Prostate gland (tissue), 2 donors: ENCODE measurements around the gene CRYBB1. TPM values are rescaled to one million over a fixed set of nuclear protein-coding genes. Genes with fewer than 3 reads are reported as not detected.

Experiments used
- DNase-seq: peaks from one replicate; pipeline ENCODE4 v3.0.0-alpha.2; 2019; ENCODE audit warnings: low spot score
- H3K27ac ChIP-seq, 2 donors: fragments of 200-600 bp; sonication (generic); 2 replicates each; pipeline ENCODE4 v1.5.1; 2017 to 2019
- H3K27me3 ChIP-seq: fragments of 200-600 bp; sonication (generic); replicated peaks from 2 replicates; pipeline ENCODE4 v1.5.1; 2019; ENCODE audit not compliant: insufficient read depth
- H3K36me3 ChIP-seq, 2 donors: fragments of 200-600 bp; sonication (generic); 1 replicate in 1 of 2; 2 replicates in 1 of 2; pipeline versions ENCODE4 v1.5.1 to v1.8.1; 2017 to 2019
- H3K4me1 ChIP-seq: fragments of 200-600 bp; sonication (generic); replicated peaks from 2 replicates; pipeline ENCODE4 v1.5.1; 2019
- H3K4me3 ChIP-seq, 2 donors: fragments of 200-600 bp; sonication (generic); 2 replicates each; pipeline ENCODE4 v1.5.1; 2017 to 2019
- H3K9me3 ChIP-seq: fragments of 200-600 bp; sonication (generic); 2 replicates; pipeline ENCODE4 v1.5.1; 2017
- CTCF ChIP-seq, 4 experiments: fragments of 200-600 bp in 2 of 4; fragments of 450-650 bp in 2 of 4; sonication (generic) in 2 of 4; IDR thresholded peaks; 1 replicate in 3 of 4; 2 replicates in 1 of 4; pipeline ENCODE4 v1.5.1; 2016 to 2019; ENCODE audit warnings: antibody characterized with exemption in 4 of 4, mild to moderate bottlenecking in 2 of 4, moderate library complexity in 2 of 4
- POLR2A ChIP-seq: fragments of 450-650 bp; IDR thresholded peaks from one replicate; pipeline ENCODE4 v1.6.1; 2016; ENCODE audit warnings: antibody characterized with exemption, mild to moderate bottlenecking
- POLR2AphosphoS5 ChIP-seq: sonication (generic); formaldehyde crosslinking; IDR thresholded peaks from one replicate; pipeline ENCODE4 v1.6.1; 2017; ENCODE audit warnings: antibody characterized with exemption
- WGBS: methylation state at CpG from one replicate; pipeline ENCODE4 v1.1.5; 2018; 5-methylcytosine and 5-hydroxymethylcytosine counted together
- intact Hi-C: fragments of 100-400 bp; cut with DNase I; formaldehyde crosslinking; loops from one replicate; pipeline ENCODE4 v1.14.2; 2022
- total RNA-seq, 2 donors: library from RNA; depleted of rRNA; stranded (reverse); fragments of >200 nt; gene quantifications; one replicate each; pipeline ENCODE4 v1.1.0, GENCODE V29; 2016

CRYBB1 gene
- total RNA-seq, 2 donors from 2014 or later: 0.36 TPM; not detected in 1

- H3K27ac ChIP-seq: peak overlapping the region; percentile 52 to 58
- TF ChIP-seq POLR2AphosphoS5: peak; percentile 16
- no peak for TF ChIP-seq POLR2A
- WGBS: 58% methylated on average over 5 of the region's 6 CpGs
Measured at GRCh38 chr22:26565181-26565580, 52.6 kb downstream of the CRYBB1 start.

DNA sequence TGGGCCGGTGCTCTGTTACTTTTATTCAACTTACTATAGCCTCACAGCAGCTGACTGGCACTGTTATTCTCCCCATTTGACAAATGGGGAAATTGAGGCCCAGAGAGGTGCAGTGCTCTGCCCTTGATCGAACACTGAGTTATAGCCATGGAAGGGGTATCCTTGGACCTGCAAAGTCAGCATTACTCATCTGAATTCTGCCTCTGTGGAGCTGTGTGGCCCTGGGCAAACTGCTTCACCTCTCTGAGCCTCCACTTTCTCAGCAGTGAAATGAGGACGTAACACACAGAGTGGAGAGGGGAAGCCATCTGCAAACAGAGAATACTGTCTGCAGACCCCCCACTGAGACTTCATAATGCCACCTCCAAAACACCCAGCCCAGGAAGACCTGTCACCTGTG, 53.2 kb downstream of the CRYBB1 start:
- Histone ChIP-seq H3K4me1 (no peaks in the 10 kb centered on the region), H3K4me3 (no peak overlapping the region), H3K9me3 (no peaks in the 10 kb centered on the region), H3K36me3 (no peaks in the 10 kb centered on the region), H3K27ac (peak overlapping the region; percentile 52 to 58), H3K27me3 (no peaks in the 10 kb centered on the region)
- TF ChIP-seq CTCF (IDR thresholded peaks at IDR 0.05): no peak
- TF ChIP-seq POLR2AphosphoS5: no peak
- TF ChIP-seq POLR2A: no peak
- 66% methylated on average over 3 of the region's 3 CpGs for WGBS
- intact Hi-C loops: no loop called here
- no peak for DNase-seq

More at GRCh38 chr22:26565181-26565580, 52.6 kb downstream of the CRYBB1 start:
- peak; percentile 54 for DNase-seq
- H3K4me3 ChIP-seq: no peak overlapping the region
- H3K27me3 ChIP-seq: no peaks in the 10 kb centered on the region
- peaks cover under 1% of the 10 kb centered on the region for H3K4me1 ChIP-seq
- no peaks in the 10 kb centered on the region for H3K36me3 ChIP-seq
- H3K9me3 ChIP-seq: no peaks in the 10 kb centered on the region
- intact Hi-C loops: no loop called here

DNA sequence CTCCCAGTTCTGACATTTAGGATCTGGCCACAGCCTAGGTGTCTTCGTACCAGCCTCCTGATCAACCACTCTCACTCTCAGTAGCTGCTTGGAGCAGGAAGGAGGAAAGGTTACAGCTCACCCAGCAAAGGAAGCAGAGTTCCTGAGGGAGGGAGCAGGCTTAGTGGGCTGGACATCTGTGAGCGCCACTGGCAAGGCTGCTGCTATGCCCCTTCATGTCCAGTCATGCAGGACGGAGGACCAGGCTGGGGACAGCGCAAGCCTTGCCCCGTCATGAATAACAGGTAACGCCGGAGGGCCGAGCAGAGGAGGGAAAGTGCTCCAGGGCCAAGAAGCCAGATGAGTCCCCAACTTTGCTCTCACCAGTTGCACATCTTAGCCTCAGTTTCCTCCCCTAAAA, 53.6 kb downstream of the CRYBB1 start:
- DNase-seq: peak; percentile 34
- intact Hi-C loops: no loop called here
- 57% methylated on average over 8 of the region's 8 CpGs for WGBS
- H3K9me3 ChIP-seq: no peaks in the 10 kb centered on the region
- H3K27ac ChIP-seq: peak overlapping the region; percentile 52 to 58
- H3K4me1 ChIP-seq: no peaks in the 10 kb centered on the region
- no peaks in the 10 kb centered on the region for H3K36me3 ChIP-seq
- no peak overlapping the region for H3K4me3 ChIP-seq
- no peaks in the 10 kb centered on the region for H3K27me3 ChIP-seq
- no peak for TF ChIP-seq POLR2A
- peak; percentile 65 for TF ChIP-seq POLR2AphosphoS5

DNA sequence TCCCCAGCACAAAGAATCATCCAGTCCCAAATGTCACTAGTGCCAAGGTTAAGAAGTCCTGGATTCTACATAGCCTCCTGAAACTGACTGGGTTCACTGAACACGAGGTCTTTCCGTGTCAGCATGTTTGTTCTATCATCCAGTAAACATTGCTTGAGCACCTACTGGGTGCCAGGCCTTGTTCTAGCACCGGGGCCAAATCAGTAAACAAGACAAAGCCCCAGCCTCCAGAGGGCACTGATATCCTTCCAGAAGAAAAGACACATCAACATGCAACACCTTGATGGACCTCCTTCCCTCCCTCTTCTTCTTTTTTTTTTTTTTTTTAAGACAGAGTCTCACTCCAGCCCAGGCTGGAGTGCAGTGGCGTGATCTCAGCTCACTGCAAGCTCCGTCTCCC, 54.8 kb downstream of the CRYBB1 start:
- intact Hi-C loops: no loop called here
- H3K4me1 ChIP-seq: no peaks in the 10 kb centered on the region
- H3K27me3 ChIP-seq: no peaks in the 10 kb centered on the region
- no peak overlapping the region for H3K4me3 ChIP-seq
- H3K27ac ChIP-seq: no peak overlapping the region
- H3K36me3 ChIP-seq: no peaks in the 10 kb centered on the region
- TF ChIP-seq CTCF (IDR thresholded peaks at IDR 0.05) (peak in 1 of 4 experiments; percentile 27), POLR2A (no peak)
- no peak for DNase-seq
- 72% methylated on average over 5 of the region's 5 CpGs for WGBS
- H3K9me3 ChIP-seq: no peaks in the 10 kb centered on the region

- WGBS: 54% methylated on average over 9 of the region's 9 CpGs
Measured at GRCh38 chr22:26561756-26562417, 55.9 kb downstream of the CRYBB1 start.

More at GRCh38 chr22:26561756-26562417, 55.9 kb downstream of the CRYBB1 start:
- Histone ChIP-seq H3K4me3 (no peak overlapping the region), H3K27ac (no peak overlapping the region), H3K27me3 (no peaks in the 10 kb centered on the region), H3K4me1 (no peaks in the 10 kb centered on the region), H3K36me3 (no peaks in the 10 kb centered on the region), H3K9me3 (no peaks in the 10 kb centered on the region)
- TF ChIP-seq CTCF (IDR thresholded peaks at IDR 0.05): no peak
- TF ChIP-seq POLR2AphosphoS5: peak; percentile 53
- peak; percentile 60 for DNase-seq
- intact Hi-C loops: no loop called here
